GM12892 (cell line): ENCODE data around the gene C2CD2L.

Experiments used
- POLR2A ChIP-seq: IDR thresholded peaks from 2 replicates; pipeline ENCODE4 v1.6.1; 2011; ENCODE audit warnings: low read depth, low read length, control low read depth
- POLR2AphosphoS5 ChIP-seq: IDR thresholded peaks from 2 replicates; pipeline ENCODE4 v1.6.1; 2011; ENCODE audit warnings: low read depth, low read length, control low read depth

GRCh38 chr11:119103793-119104192 is 3.4 kb upstream of the C2CD2L start:
- TF ChIP-seq POLR2AphosphoS5 (no peak), POLR2A (no peak)
